Vagina (tissue), 2 donors: ENCODE results near the gene SPAG6.

Experiments used
- POLR2A ChIP-seq, 2 donors: fragments of 450-650 bp; IDR thresholded peaks; one replicate each; pipeline ENCODE4 v1.6.1; 2017; ENCODE audit warnings: antibody characterized with exemption in 2 of 2, mild to moderate bottlenecking in 2 of 2, moderate library complexity in 2 of 2
- TF ChIP-seq, protein P1 (sequence below), 3 experiments: fragments of 450-650 bp in 2 of 3; fragments of 200-600 bp in 1 of 3; sonication (generic) in 1 of 3; IDR thresholded peaks; one replicate each; pipeline ENCODE4 v1.5.1; 2017 to 2019; ENCODE audit warnings: antibody characterized with exemption in 3 of 3, mild to moderate bottlenecking in 2 of 3, moderate library complexity in 2 of 3

DNA sequence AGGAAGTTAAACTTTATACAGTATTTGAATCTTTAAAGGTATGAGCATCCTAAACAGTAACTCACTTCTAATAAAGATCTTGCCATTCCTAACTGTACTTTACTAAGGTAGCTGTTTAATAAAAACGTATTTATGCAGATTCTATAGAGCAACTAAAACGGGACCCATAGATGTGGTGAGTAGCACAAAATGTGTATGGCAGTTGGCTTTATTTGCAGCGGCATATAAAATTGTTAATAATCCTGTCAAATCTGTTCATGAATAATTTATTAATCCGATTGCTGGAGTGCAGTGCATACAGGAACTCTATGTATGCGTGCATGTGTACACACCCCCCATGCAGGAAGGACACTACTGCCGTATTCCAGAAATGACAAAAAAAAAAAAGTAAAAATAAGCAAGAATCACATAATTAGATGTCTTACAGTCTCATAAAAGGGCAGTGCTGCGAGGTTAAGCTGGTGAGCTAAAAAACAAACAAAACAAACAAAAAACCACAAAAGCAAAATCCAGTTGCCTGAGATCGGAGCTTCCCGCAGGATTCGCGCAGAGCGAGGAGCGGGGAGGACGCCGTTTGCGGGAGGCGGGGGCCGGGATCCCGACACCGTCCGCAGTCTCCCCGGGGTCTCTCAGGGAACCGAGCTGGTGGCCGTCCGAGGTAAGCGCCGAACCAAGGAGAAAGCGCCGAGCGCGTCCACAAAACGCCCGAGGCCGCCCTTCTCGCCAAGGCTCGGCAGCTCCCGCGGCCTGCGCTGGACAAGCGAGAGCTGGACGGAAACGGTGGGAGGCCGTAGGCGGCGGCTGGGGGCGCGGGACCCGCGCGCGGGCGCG is 29.6 kb upstream of the SPAG6 start:
- TF ChIP-seq, protein P1, sequence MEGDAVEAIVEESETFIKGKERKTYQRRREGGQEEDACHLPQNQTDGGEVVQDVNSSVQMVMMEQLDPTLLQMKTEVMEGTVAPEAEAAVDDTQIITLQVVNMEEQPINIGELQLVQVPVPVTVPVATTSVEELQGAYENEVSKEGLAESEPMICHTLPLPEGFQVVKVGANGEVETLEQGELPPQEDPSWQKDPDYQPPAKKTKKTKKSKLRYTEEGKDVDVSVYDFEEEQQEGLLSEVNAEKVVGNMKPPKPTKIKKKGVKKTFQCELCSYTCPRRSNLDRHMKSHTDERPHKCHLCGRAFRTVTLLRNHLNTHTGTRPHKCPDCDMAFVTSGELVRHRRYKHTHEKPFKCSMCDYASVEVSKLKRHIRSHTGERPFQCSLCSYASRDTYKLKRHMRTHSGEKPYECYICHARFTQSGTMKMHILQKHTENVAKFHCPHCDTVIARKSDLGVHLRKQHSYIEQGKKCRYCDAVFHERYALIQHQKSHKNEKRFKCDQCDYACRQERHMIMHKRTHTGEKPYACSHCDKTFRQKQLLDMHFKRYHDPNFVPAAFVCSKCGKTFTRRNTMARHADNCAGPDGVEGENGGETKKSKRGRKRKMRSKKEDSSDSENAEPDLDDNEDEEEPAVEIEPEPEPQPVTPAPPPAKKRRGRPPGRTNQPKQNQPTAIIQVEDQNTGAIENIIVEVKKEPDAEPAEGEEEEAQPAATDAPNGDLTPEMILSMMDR (IDR thresholded peaks at IDR 0.05): no peak
- no peak for TF ChIP-seq POLR2A (IDR thresholded peaks at IDR 0.05)
